Nephron (organoid): ENCODE measurements around the gene FOXD1.
A peak's percentile ranks its signal among the peaks of the same experiment; 100 is the strongest.
"Not testable (repeated sequence)": the region's sequence is repeated elsewhere in the genome, so short reads cannot be mapped to it uniquely, and the experiment has no call there.

Experiments
- H3K27ac Mint-ChIP-seq, 3 experiments: 2 replicates each; pipeline ENCODE4 v1.8.0; 2020; ENCODE audit warnings: mixed read lengths in 3 of 3, mild to moderate bottlenecking in 2 of 3, moderate library complexity in 1 of 3
- H3K27me3 Mint-ChIP-seq: 2 replicates; pipeline ENCODE4 v1.8.0; 2021; ENCODE audit warnings: low read depth, mild to moderate bottlenecking, moderate library complexity, mixed read lengths
- H3K36me3 Mint-ChIP-seq: 2 replicates; pipeline ENCODE4 v1.8.0; 2020; ENCODE audit warnings: low read depth, mixed read lengths
- H3K4me1 Mint-ChIP-seq: 2 replicates; pipeline ENCODE4 v1.8.0; 2020; ENCODE audit warnings: mixed read lengths
- H3K4me3 Mint-ChIP-seq, 3 experiments: 2 replicates each; pipeline ENCODE4 v1.8.0; 2020; ENCODE audit warnings: mild to moderate bottlenecking in 3 of 3, mixed read lengths in 3 of 3, moderate library complexity in 2 of 3
- H3K9me3 Mint-ChIP-seq: 2 replicates; pipeline ENCODE4 v1.8.0; 2020; ENCODE audit warnings: mixed read lengths
- TF ChIP-seq, protein P1 (sequence below), 3 experiments: fragments of 200-600 bp; sonication (generic); IDR thresholded peaks; one replicate each; pipeline ENCODE4 v1.5.0; 2021; ENCODE audit warnings: antibody characterized with exemption in 3 of 3; ENCODE audit not compliant: unreplicated experiment in 3 of 3

Gene FOXD1

DNA sequence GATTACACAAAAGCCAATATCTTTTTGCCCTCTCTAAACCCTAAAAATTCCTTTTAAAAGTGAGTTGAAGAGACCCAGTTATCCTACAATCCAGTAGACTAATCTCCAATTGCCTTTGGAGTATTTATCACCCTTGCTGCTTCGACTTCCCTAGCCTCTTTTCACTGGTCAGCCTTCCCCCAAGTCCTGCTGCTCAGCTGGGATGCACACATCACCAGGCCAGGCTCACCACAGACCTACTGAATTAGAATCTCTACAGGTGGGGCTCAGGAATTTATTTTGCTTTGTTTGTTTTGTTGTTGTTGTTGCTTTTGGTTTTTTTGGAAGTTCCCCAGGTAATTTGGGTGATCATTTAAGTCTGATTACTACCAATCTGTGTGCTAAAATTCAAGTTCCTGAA, 11.6 kb upstream of the FOXD1 start:
- Mint-ChIP-seq H3K4me3 (no peak overlapping the region), H3K27ac (no peak overlapping the region), H3K9me3 (peaks cover 2% of the 10 kb centered on the region), H3K36me3 (no peaks in the 10 kb centered on the region), H3K27me3 (peaks cover 29% of the 10 kb centered on the region), H3K4me1 (peaks cover 9% of the 10 kb centered on the region)
- TF ChIP-seq, protein P1, sequence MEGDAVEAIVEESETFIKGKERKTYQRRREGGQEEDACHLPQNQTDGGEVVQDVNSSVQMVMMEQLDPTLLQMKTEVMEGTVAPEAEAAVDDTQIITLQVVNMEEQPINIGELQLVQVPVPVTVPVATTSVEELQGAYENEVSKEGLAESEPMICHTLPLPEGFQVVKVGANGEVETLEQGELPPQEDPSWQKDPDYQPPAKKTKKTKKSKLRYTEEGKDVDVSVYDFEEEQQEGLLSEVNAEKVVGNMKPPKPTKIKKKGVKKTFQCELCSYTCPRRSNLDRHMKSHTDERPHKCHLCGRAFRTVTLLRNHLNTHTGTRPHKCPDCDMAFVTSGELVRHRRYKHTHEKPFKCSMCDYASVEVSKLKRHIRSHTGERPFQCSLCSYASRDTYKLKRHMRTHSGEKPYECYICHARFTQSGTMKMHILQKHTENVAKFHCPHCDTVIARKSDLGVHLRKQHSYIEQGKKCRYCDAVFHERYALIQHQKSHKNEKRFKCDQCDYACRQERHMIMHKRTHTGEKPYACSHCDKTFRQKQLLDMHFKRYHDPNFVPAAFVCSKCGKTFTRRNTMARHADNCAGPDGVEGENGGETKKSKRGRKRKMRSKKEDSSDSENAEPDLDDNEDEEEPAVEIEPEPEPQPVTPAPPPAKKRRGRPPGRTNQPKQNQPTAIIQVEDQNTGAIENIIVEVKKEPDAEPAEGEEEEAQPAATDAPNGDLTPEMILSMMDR (IDR thresholded peaks at IDR 0.05; ENCODE audit: unreplicated experiment in 3 of 3), result no peak

DNA sequence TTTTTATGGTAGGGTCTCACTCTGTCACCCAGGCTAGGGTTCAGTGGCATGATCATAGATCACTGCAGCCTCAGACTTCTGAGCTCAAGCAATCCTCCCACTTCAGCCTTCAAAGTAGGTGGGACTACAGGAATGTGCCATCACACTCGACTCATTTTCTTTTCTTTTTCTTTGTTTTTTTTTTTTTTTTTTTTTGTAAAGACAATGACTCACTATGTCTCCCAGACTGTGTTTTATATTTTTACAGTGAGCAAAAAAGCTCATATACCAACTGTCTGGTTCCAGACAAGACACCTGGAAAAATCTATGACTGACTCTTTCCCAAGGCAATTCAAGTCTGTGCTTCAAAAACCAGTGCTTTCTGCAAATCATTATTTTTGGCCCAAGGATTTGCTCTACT, 10.8 kb upstream of the FOXD1 start:
- Mint-ChIP-seq H3K4me1 (peaks cover 5% of the 10 kb centered on the region), H3K9me3 (peaks cover 2% of the 10 kb centered on the region), H3K27me3 (peaks cover 34% of the 10 kb centered on the region), H3K27ac (no peak overlapping the region), H3K4me3 (no peak overlapping the region), H3K36me3 (no peaks in the 10 kb centered on the region)
- TF ChIP-seq, protein P1 (IDR thresholded peaks at IDR 0.05; ENCODE audit: unreplicated experiment in 3 of 3), result no peak

DNA sequence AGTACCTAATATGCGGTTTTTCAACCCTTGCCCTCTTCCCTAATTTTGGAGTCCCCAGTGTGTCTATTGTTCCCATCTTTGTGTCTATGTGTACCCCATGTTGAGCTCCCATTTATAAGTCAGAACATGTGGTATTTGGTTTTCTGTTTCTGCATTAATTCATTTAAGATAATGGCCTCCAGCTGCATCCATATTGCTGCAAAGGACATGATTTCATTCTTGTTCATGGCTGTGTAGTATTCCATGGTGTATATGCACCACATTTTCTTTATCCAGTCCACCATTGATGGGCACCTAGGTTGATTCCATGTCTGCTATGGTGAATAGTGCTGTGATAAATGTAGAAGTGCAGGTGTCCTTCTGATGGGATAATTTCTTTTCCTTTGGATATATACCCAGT, 7.9 kb upstream of the FOXD1 start:
- not testable (repeated sequence) for H3K9me3 Mint-ChIP-seq, H3K27ac Mint-ChIP-seq, H3K36me3 Mint-ChIP-seq, H3K4me3 Mint-ChIP-seq, H3K4me1 Mint-ChIP-seq
- peaks cover 63% of the 10 kb centered on the region for H3K27me3 Mint-ChIP-seq

DNA sequence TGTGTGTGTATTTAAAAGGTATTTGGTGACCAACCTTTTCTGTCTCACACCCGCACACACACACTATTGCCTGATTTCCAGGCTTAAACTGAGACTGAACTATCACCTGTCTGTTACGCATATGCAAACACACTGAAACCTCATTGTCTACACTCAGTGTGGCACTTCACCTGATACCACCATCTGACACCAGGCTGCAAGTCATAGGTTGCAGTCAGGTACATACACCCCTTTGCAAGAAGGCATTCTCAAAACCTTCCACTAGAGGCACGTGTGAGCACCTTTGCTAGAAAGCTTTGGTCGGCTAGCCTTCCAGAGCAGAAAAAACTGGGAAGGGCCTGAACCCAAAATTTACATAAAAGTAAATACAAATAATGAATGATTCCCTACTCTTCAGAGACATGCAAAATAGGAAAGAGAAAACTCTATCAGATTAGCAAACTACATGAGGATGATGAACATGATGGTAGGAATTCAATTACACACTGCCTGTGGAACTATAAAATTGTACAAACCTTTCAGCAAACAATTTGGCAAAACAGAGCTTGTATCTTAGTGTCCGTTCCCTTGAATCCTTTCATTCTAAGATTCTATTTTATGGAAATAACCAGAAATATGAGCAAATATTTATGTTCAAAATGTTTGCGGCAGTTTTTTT, 5.9 kb upstream of the FOXD1 start:
- Mint-ChIP-seq H3K36me3 (no peaks in the 10 kb centered on the region), H3K9me3 (no peaks in the 10 kb centered on the region), H3K27me3 (peaks cover 76% of the 10 kb centered on the region), H3K4me1 (peaks cover 9% of the 10 kb centered on the region), H3K4me3 (no peak overlapping the region), H3K27ac (no peak overlapping the region)
- TF ChIP-seq, protein P1 (IDR thresholded peaks at IDR 0.05; ENCODE audit: unreplicated experiment in 3 of 3), result peak; percentile 73 to 80 (median 75)

DNA sequence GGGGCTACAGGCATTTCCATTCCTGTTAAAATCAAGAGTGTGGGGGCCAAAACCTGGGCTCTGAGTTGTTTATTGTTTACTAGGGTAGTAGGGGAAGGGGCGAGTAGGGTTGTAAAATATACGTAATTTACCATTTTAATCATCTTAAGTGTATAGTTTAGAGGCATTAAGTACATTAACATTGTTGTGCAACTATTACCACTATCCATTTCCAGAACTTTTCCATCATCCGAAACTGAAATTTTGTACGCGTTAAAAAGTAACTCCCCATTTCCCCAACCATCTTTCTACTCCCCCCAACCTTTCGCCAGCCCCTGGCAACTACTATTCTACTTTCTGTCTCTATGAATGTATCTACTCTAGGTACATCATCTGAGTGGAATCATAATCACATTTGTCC, 3.6 kb upstream of the FOXD1 start:
- Mint-ChIP-seq H3K27ac (no peak overlapping the region), H3K36me3 (no peaks in the 10 kb centered on the region), H3K4me3 (peak overlapping the region; percentile 33 to 39 (median 38)), H3K9me3 (no peaks in the 10 kb centered on the region), H3K27me3 (peaks cover 86% of the 10 kb centered on the region), H3K4me1 (peaks cover 16% of the 10 kb centered on the region)
- TF ChIP-seq, protein P1 (IDR thresholded peaks at IDR 0.05; ENCODE audit: unreplicated experiment in 3 of 3), result no peak

DNA sequence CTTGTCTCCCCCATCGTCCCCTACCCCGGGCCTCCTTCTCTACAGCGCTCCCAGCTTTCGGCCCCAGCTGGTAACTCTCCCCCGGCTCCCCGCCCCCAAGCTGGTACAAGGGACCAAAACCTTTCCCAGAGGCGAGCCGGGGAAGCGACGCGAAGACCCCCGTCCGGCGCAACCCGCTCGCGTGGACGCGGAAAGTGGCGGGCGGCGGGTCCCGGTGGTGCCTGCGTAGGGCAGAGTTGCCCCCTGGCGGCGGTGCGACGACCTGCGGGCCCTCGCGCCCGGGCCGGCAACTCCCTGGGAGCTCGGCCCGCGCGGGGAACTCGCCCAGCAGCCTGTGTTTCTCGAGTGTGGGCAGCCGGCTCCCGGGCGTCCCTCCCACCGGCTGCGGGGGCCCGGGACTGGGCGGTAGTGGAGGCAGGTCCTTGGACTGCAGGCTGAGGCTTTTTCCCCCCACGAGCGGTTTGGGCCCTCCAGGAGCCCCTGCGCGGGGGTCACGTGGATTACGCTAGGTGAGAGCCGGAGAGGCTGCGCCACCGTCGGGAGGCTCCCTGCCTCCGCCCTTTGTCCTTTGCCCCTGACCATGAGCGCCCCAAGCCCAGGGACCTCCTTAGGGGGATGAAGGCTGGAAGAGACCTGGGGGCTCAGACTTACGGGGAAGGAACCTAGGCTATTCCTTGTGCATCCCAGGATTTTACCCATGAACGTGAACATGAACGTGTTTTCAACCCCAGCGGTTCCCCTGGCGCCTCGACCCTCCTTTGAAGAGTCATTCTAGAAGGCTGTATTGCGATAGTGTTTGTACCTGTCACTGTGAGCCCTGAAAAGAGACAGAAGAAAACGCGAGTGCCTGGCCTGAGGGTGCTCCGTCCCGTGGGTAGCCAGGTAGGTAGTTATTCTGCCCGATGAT, 2.9 kb upstream of the FOXD1 start:
- Mint-ChIP-seq H3K27ac (no peak overlapping the region), H3K27me3 (peaks cover 90% of the 10 kb centered on the region), H3K9me3 (no peaks in the 10 kb centered on the region), H3K36me3 (no peaks in the 10 kb centered on the region), H3K4me1 (peaks cover 16% of the 10 kb centered on the region), H3K4me3 (peak overlapping the region; percentile 68 to 80 (median 69))
- TF ChIP-seq, protein P1 (IDR thresholded peaks at IDR 0.05; ENCODE audit: unreplicated experiment in 3 of 3), result peak; percentile 90 to 97 (median 93)
